Activated CD8-positive, alpha-beta T cell treated with anti-CD3 and anti-CD28 coated beads, Interleukin-2, amount 10 ng/mL, durations not matched to agents 7 days and 5 days (primary cell): ENCODE measurements around the gene OSBPL3. TPM values are rescaled to one million over a fixed set of nuclear protein-coding genes. Genes with fewer than 3 reads are reported as not detected.

Experiments
- ATAC-seq: fragments of 150-1000 bp; cut with Tn5 transposase; one replicate; pipeline ENCODE4 v1.10.0; 2021; ENCODE audit warnings: moderate library complexity
- CTCF ChIA-PET: fragments of 350-600 bp; sonication (Branson Sonifier 250); formaldehyde crosslinking; loops from one replicate; lab custom pipeline; 2021; ENCODE audit warnings: antibody characterized with exemption; lab: Charles Lee
- POLR2A ChIA-PET: fragments of 350-600 bp; sonication (Branson Sonifier 250); formaldehyde crosslinking; loops from one replicate; lab custom pipeline; 2021; ENCODE audit warnings: antibody characterized with exemption; lab: Charles Lee
- DNase-seq: peaks from one replicate; pipeline ENCODE4 v3.0.0-alpha.2; 2020
- H3K27ac Mint-ChIP-seq: one replicate; pipeline ENCODE4 v1.8.0; 2021; ENCODE audit warnings: mild to moderate bottlenecking, mixed read lengths
- H3K27me3 Mint-ChIP-seq: one replicate; pipeline ENCODE4 v1.8.0; 2021; ENCODE audit warnings: low read depth, mixed read lengths
- H3K36me3 Mint-ChIP-seq: one replicate; pipeline ENCODE4 v1.8.0; 2021; ENCODE audit warnings: low read depth, mixed read lengths
- H3K4me1 Mint-ChIP-seq: one replicate; pipeline ENCODE4 v1.8.0; 2021; ENCODE audit warnings: low read depth, mixed read lengths
- H3K4me3 Mint-ChIP-seq: one replicate; pipeline ENCODE4 v1.8.0; 2021; ENCODE audit warnings: mild to moderate bottlenecking, mixed read lengths
- H3K9me3 Mint-ChIP-seq: one replicate; pipeline ENCODE4 v1.8.0; 2022; ENCODE audit warnings: mixed read lengths; ENCODE audit not compliant: insufficient read depth
- total RNA-seq, 2 experiments: library from RNA; stranded (reverse); gene quantifications; one replicate each; pipeline ENCODE4 v1.2.3, GENCODE V29; 2021

The OSBPL3 gene
- total RNA-seq, 2 experiments from 2014 or later, result 73.0 to 83.0 TPM

DNA sequence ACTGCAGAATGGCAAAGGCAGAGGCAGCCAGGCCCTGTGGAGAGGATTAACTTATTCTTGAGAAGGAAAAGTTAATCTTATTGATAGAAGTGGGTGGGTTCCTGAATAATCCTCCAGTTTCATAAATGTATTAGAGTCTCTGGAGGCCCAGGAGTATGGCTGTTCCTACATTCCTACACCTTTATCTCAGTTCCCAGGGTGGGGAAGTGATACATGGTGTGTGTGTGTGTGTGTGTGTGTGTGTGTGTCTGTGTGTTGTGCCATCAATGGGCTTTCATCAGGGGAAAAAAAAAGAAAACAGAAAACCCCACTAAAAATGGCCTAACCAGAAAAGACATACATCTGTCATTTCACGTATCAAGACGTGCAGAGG is 200.7 kb downstream of the OSBPL3 start:
- ATAC-seq, result no peak
- Mint-ChIP-seq H3K4me1 (peaks cover 2% of the 10 kb centered on the region), H3K27ac (no peak overlapping the region), H3K36me3 (peaks cover 13% of the 10 kb centered on the region), H3K4me3 (no peak overlapping the region), H3K27me3 (no peaks in the 10 kb centered on the region), H3K9me3 (no peaks in the 10 kb centered on the region)
- ChIA-PET CTCF (interaction anchor here (1.5 kb wide), 1 partner anchor 14 kb away, joined by 4 read pairs; no protein-coding TSS in a partner anchor), POLR2A (no interaction called here)
- no peak for DNase-seq

DNA sequence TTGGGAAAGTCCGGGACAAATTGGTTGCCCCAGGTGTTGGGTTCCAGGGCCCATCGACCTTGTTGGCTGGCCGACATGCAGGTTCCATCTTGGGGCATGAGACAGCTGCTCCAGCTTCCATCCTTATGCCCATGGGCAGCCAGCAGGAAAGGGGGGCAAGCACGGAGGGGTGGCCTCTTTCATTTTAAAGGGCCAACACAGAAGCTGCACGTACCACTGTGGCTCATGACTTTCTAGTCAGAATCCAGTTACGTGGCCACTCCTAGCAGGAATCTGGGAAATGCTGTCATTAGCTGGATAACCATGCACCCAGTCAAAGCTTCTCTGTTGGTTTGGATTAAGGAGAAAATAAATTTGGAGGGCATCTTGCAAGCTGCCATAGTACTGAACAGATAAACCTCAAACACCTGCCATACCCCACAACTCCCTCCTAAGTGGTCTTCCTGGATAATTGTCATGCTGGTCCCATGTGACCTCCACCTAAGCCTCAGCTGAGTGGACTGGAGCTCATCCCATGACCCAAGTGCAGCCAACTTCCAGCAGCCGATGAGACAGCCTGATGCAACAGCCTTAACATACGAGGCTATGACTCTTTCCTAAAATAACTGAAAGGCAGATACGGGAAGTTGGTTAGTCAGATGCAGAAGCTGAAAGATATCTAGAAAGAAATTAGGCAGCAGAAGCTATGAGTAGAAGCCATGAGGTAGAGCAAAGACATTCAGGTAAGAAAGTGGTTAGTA is 201.3 kb downstream of the OSBPL3 start:
- no peaks in the 10 kb centered on the region for H3K27me3 Mint-ChIP-seq
- peaks cover 7% of the 10 kb centered on the region for H3K36me3 Mint-ChIP-seq
- peaks cover 6% of the 10 kb centered on the region for H3K4me1 Mint-ChIP-seq
- H3K4me3 Mint-ChIP-seq, result no peak overlapping the region
- ChIA-PET POLR2A (no interaction called here), CTCF (interaction anchor here (0.8 to 1.5 kb wide), 2 partner anchors 15 to 319 kb away, joined by 3 to 4 read pairs; no protein-coding TSS in a partner anchor)
- no peak overlapping the region for H3K27ac Mint-ChIP-seq
- no peaks in the 10 kb centered on the region for H3K9me3 Mint-ChIP-seq
- DNase-seq (no peak), ATAC-seq (no peak)

DNA sequence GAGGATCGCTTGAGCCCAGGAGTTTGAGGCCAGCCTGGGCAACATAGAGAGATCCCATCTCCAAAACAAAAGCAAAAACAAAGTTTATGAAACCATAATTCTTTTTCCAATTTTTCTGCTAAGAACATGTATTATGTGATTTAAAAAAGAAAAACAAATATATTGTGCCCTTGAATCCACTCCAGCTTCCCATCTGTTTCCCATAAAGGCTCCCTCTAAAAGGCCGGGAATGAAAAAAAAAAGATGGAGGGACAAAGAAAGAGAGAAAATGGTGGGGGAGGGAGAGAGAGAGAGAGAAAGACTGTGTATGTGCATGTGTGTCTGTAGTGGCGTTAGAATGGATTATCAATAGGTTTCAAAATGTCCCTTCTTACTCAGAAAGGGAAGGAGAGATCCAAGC is 202.2 kb downstream of the OSBPL3 start:
- H3K9me3 Mint-ChIP-seq, result no peaks in the 10 kb centered on the region
- CTCF ChIA-PET, result interaction anchor here (0.8 to 1.5 kb wide), 3 partner anchors 9 to 320 kb away, joined by 3 to 4 read pairs (median 3); no protein-coding TSS in a partner anchor
- POLR2A ChIA-PET, result no interaction called here
- ATAC-seq (no peak), DNase-seq (no peak)
- peaks cover 2% of the 10 kb centered on the region for H3K36me3 Mint-ChIP-seq
- H3K4me1 Mint-ChIP-seq, result peaks cover 10% of the 10 kb centered on the region
- H3K4me3 Mint-ChIP-seq, result no peak overlapping the region
- no peaks in the 10 kb centered on the region for H3K27me3 Mint-ChIP-seq
- no peak overlapping the region for H3K27ac Mint-ChIP-seq

- Mint-ChIP-seq H3K27me3 (peaks cover 4% of the 10 kb centered on the region), H3K9me3 (peaks cover 13% of the 10 kb centered on the region), H3K27ac (no peak overlapping the region), H3K4me1 (peaks cover 30% of the 10 kb centered on the region), H3K4me3 (no peak overlapping the region), H3K36me3 (peaks cover 13% of the 10 kb centered on the region)
- ChIA-PET CTCF (interaction anchor here (1.2 kb wide), 1 partner anchor 10 kb away, joined by 3 read pairs; no protein-coding TSS in a partner anchor), POLR2A (no interaction called here)
- no peak for DNase-seq
- ATAC-seq, result no peak
Measured at GRCh38 chr7:24773646-24774045, 206.3 kb downstream of the OSBPL3 start.

- CTCF ChIA-PET, result interaction anchor here (1.1 to 1.6 kb wide), 3 partner anchors 14 to 329 kb away, joined by 3 to 5 read pairs (median 4); no protein-coding TSS in a partner anchor
- Mint-ChIP-seq H3K9me3 (peaks cover 13% of the 10 kb centered on the region), H3K27ac (no peak overlapping the region)
Measured at GRCh38 chr7:24769851-24770250, 210.1 kb downstream of the OSBPL3 start.

GRCh38 chr7:24769014-24769830 is 210.8 kb downstream of the OSBPL3 start:
- POLR2A ChIA-PET, result interaction anchor here (0.9 kb wide), 1 partner anchor 13 kb away, joined by 3 read pairs; no protein-coding TSS in a partner anchor
- peak; percentile 32 for DNase-seq
- Mint-ChIP-seq H3K9me3 (peaks cover 13% of the 10 kb centered on the region), H3K4me1 (peaks cover 36% of the 10 kb centered on the region), H3K36me3 (peaks cover 13% of the 10 kb centered on the region), H3K4me3 (no peak overlapping the region), H3K27me3 (peaks cover 13% of the 10 kb centered on the region), H3K27ac (peak overlapping the region; percentile 67)
- ATAC-seq, result peak; percentile 69
- CTCF ChIA-PET, result interaction anchor here (1.1 to 1.6 kb wide), 3 partner anchors 8 to 329 kb away, joined by 3 to 5 read pairs (median 4); no protein-coding TSS in a partner anchor

More at GRCh38 chr7:24769851-24770250, 210.1 kb downstream of the OSBPL3 start:
- no peak for ATAC-seq
- no peak for DNase-seq
- Mint-ChIP-seq H3K4me1 (peaks cover 36% of the 10 kb centered on the region), H3K36me3 (peaks cover 13% of the 10 kb centered on the region), H3K4me3 (no peak overlapping the region), H3K27me3 (peaks cover 9% of the 10 kb centered on the region)
- POLR2A ChIA-PET, result no interaction called here

GRCh38 chr7:24767878-24768569 is 212.0 kb downstream of the OSBPL3 start:
- no peak overlapping the region for H3K4me3 Mint-ChIP-seq
- no peak for ATAC-seq
- H3K27ac Mint-ChIP-seq, result peak overlapping the region; percentile 18
- H3K4me1 Mint-ChIP-seq, result peaks cover 28% of the 10 kb centered on the region
- H3K36me3 Mint-ChIP-seq, result peaks cover 13% of the 10 kb centered on the region
- peaks cover 13% of the 10 kb centered on the region for H3K9me3 Mint-ChIP-seq
- ChIA-PET POLR2A (no interaction called here), CTCF (interaction anchor here (1.5 kb wide), 1 partner anchor 9 kb away, joined by 3 read pairs; no protein-coding TSS in a partner anchor)
- no peak for DNase-seq
- peaks cover 17% of the 10 kb centered on the region for H3K27me3 Mint-ChIP-seq

- Mint-ChIP-seq H3K4me3 (no peak overlapping the region), H3K4me1 (peaks cover 23% of the 10 kb centered on the region), H3K9me3 (peaks cover under 1% of the 10 kb centered on the region), H3K36me3 (peaks cover under 1% of the 10 kb centered on the region), H3K27me3 (peaks cover 33% of the 10 kb centered on the region), H3K27ac (no peak overlapping the region)
- POLR2A ChIA-PET, result no interaction called here
- no peak for ATAC-seq
- no peak for DNase-seq
- CTCF ChIA-PET, result interaction anchor here (0.9 to 1.5 kb wide), 3 partner anchors 9 to 333 kb away, joined by 3 read pairs; no protein-coding TSS in a partner anchor
Measured at GRCh38 chr7:24764972-24765744, 214.8 kb downstream of the OSBPL3 start.

- no peaks in the 10 kb centered on the region for H3K9me3 Mint-ChIP-seq
- DNase-seq (no peak), ATAC-seq (no peak)
- ChIA-PET POLR2A (no interaction called here), CTCF (interaction anchor here (0.9 to 1.5 kb wide), 4 partner anchors 8 to 334 kb away, joined by 3 read pairs; no protein-coding TSS in a partner anchor)
- H3K27me3 Mint-ChIP-seq, result peaks cover 41% of the 10 kb centered on the region
- H3K36me3 Mint-ChIP-seq, result no peaks in the 10 kb centered on the region
- H3K4me3 Mint-ChIP-seq, result no peak overlapping the region
- peaks cover 12% of the 10 kb centered on the region for H3K4me1 Mint-ChIP-seq
- no peak overlapping the region for H3K27ac Mint-ChIP-seq
Measured at GRCh38 chr7:24764011-24764410, 216.0 kb downstream of the OSBPL3 start.

DNA sequence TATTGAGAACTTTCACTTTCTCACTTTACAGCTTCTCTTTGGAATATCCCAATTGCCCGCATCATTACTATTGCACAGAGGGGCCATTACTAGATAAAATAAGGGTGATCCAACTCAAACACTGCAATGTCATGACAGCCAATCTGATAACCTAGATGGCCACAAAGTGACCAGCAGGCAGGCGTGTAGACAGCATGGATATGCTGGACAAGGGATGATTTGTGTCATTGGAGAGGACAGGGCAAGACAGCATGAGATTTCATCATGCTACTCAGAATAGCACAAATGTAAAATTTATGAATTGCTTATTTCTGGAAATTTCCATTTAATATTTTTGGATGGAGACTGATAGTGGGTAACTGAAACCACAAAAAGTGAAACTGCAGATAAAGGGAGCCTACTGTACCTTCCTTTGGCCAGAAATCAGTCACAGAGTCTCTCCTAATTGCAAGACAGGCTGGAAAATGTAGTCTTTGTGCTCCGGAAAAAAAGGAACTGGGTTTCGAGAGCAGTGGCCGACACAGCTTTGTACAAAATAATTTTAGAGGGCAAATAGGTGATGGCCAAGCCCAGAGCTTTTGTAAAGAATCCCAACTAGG is 216.6 kb downstream of the OSBPL3 start:
- H3K27ac Mint-ChIP-seq, result no peak overlapping the region
- no peaks in the 10 kb centered on the region for H3K9me3 Mint-ChIP-seq
- ChIA-PET POLR2A (no interaction called here), CTCF (interaction anchor here (1.0 to 1.7 kb wide), 3 partner anchors 11 to 330 kb away, joined by 3 to 4 read pairs (median 3); no protein-coding TSS in a partner anchor)
- H3K27me3 Mint-ChIP-seq, result peaks cover 47% of the 10 kb centered on the region
- H3K4me1 Mint-ChIP-seq, result peaks cover 7% of the 10 kb centered on the region
- ATAC-seq (no peak), DNase-seq (no peak)
- H3K4me3 Mint-ChIP-seq, result no peak overlapping the region
- H3K36me3 Mint-ChIP-seq, result no peaks in the 10 kb centered on the region
